Measurements from ENCODE around the gene KDM5B.
"Not testable (repeated sequence)": the region's sequence is repeated elsewhere in the genome, so short reads cannot be mapped to it uniquely, and the experiment has no call there.

The KDM5B gene

GRCh38 chr1:202742496-202742895, 65.7 kb downstream of the KDM5B start:
- Histone ChIP-seq H3K4me1 (ENCODE audit: control insufficient read depth, insufficient read depth, low read length) (peaks cover 17% of the 10 kb centered on the region), H3K4me3 (ENCODE audit: low read length) (no peak overlapping the region), H3K36me3 (ENCODE audit: control insufficient read depth, insufficient read depth, low read length, severe bottlenecking) (peaks cover 74% of the 10 kb centered on the region), H3K9ac (ENCODE audit: low read length) (no peak overlapping the region), H3K27me3 (replicated peaks; ENCODE audit: control insufficient read depth, insufficient read depth, low read length) (no peaks in the 10 kb centered on the region), H3K9me3 (ENCODE audit: control insufficient read depth, low read length) (no peaks in the 10 kb centered on the region)
- no peak for DNase-seq (ENCODE audit: low read depth)

DNA sequence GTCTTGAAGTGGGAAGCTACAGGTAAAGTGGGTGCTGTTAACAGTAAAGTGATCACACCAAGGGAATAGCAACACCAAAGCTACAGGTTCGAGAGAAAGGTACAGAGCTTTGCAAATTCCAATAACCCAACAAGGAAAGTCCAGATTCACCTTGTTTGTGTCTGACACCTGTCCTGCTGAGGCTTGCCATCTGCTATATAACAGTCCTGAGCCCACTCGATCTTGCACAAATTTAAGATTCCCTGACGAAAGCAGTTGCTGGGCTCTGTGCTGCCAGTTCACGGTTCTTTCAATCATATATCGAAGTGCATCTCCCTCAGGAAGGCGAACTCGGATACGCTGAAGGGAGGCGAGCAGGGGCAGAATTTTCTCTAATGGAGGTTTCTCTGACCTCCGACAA, 75.0 kb downstream of the KDM5B start:
- no peaks in the 10 kb centered on the region for H3K9me3 ChIP-seq (ENCODE audit: control insufficient read depth, low read length)
- no peaks in the 10 kb centered on the region for H3K4me1 ChIP-seq (ENCODE audit: control insufficient read depth, insufficient read depth, low read length)
- DNase-seq (ENCODE audit: low read depth), result no peak
- no peaks in the 10 kb centered on the region for H3K27me3 ChIP-seq (replicated peaks; ENCODE audit: control insufficient read depth, insufficient read depth, low read length)
- no peak overlapping the region for H3K9ac ChIP-seq (ENCODE audit: low read length)
- H3K4me3 ChIP-seq (ENCODE audit: low read length), result no peak overlapping the region
- peaks cover 97% of the 10 kb centered on the region for H3K36me3 ChIP-seq (ENCODE audit: control insufficient read depth, insufficient read depth, low read length, severe bottlenecking)

GRCh38 chr1:202728951-202729350, 79.3 kb downstream of the KDM5B start:
- peaks cover 85% of the 10 kb centered on the region for H3K36me3 ChIP-seq (ENCODE audit: control insufficient read depth, insufficient read depth, low read length, severe bottlenecking)
- DNase-seq (ENCODE audit: low read depth), result no peak
- H3K4me1 ChIP-seq (ENCODE audit: control insufficient read depth, insufficient read depth, low read length), result no peaks in the 10 kb centered on the region

GRCh38 chr1:202725526-202725925, 82.7 kb downstream of the KDM5B start:
- H3K9ac ChIP-seq (ENCODE audit: low read length), result no peak overlapping the region
- no peaks in the 10 kb centered on the region for H3K27me3 ChIP-seq (replicated peaks; ENCODE audit: control insufficient read depth, insufficient read depth, low read length)
- no peak for DNase-seq (ENCODE audit: low read depth)
- H3K4me3 ChIP-seq (ENCODE audit: low read length), result no peak overlapping the region
- peaks cover 7% of the 10 kb centered on the region for H3K4me1 ChIP-seq (ENCODE audit: control insufficient read depth, insufficient read depth, low read length)
- peaks cover 51% of the 10 kb centered on the region for H3K36me3 ChIP-seq (ENCODE audit: control insufficient read depth, insufficient read depth, low read length, severe bottlenecking)
- no peaks in the 10 kb centered on the region for H3K9me3 ChIP-seq (ENCODE audit: control insufficient read depth, low read length)

More at GRCh38 chr1:202728951-202729350, 79.3 kb downstream of the KDM5B start:
- H3K4me3 ChIP-seq (ENCODE audit: low read length), result no peak overlapping the region
- H3K27me3 ChIP-seq (replicated peaks; ENCODE audit: control insufficient read depth, insufficient read depth, low read length), result no peaks in the 10 kb centered on the region
- no peaks in the 10 kb centered on the region for H3K9me3 ChIP-seq (ENCODE audit: control insufficient read depth, low read length)
- H3K9ac ChIP-seq (ENCODE audit: low read length), result no peak overlapping the region

- DNase-seq (ENCODE audit: low read depth), result no peak
- H3K4me3 ChIP-seq (ENCODE audit: low read length), result no peak overlapping the region
Observed at GRCh38 chr1:202723708-202724107, 84.5 kb downstream of the KDM5B start.

GRCh38 chr1:202723046-202723445, 85.2 kb downstream of the KDM5B start:
- not testable (repeated sequence) for H3K4me1 ChIP-seq (ENCODE audit: control insufficient read depth, insufficient read depth, low read length); DNase-seq (ENCODE audit: low read depth)

More at GRCh38 chr1:202723708-202724107, 84.5 kb downstream of the KDM5B start:
- H3K27me3 ChIP-seq (replicated peaks; ENCODE audit: control insufficient read depth, insufficient read depth, low read length), result no peaks in the 10 kb centered on the region
- no peak overlapping the region for H3K9ac ChIP-seq (ENCODE audit: low read length)
- H3K36me3 ChIP-seq (ENCODE audit: control insufficient read depth, insufficient read depth, low read length, severe bottlenecking), result peaks cover 33% of the 10 kb centered on the region
- H3K9me3 ChIP-seq (ENCODE audit: control insufficient read depth, low read length), result no peaks in the 10 kb centered on the region
- H3K4me1 ChIP-seq (ENCODE audit: control insufficient read depth, insufficient read depth, low read length), result peaks cover 7% of the 10 kb centered on the region

GRCh38 chr1:202716654-202717053, 91.6 kb downstream of the KDM5B start:
- H3K4me1 ChIP-seq (ENCODE audit: control insufficient read depth, insufficient read depth, low read length), result no peaks in the 10 kb centered on the region
- H3K9ac ChIP-seq (ENCODE audit: low read length), result no peak overlapping the region
- H3K27me3 ChIP-seq (replicated peaks; ENCODE audit: control insufficient read depth, insufficient read depth, low read length), result peaks cover 30% of the 10 kb centered on the region
- H3K9me3 ChIP-seq (ENCODE audit: control insufficient read depth, low read length), result no peaks in the 10 kb centered on the region
- no peaks in the 10 kb centered on the region for H3K36me3 ChIP-seq (ENCODE audit: control insufficient read depth, insufficient read depth, low read length, severe bottlenecking)
- DNase-seq (ENCODE audit: low read depth), result no peak
- no peak overlapping the region for H3K4me3 ChIP-seq (ENCODE audit: low read length)

More at GRCh38 chr1:202723046-202723445, 85.2 kb downstream of the KDM5B start:
- not testable (repeated sequence) for H3K27me3 ChIP-seq (replicated peaks; ENCODE audit: control insufficient read depth, insufficient read depth, low read length); H3K9me3 ChIP-seq (ENCODE audit: control insufficient read depth, low read length); H3K4me3 ChIP-seq (ENCODE audit: low read length); H3K9ac ChIP-seq (ENCODE audit: low read length)
- H3K36me3 ChIP-seq (ENCODE audit: control insufficient read depth, insufficient read depth, low read length, severe bottlenecking), result peaks cover 26% of the 10 kb centered on the region

GRCh38 chr1:202714202-202714601, 94.0 kb downstream of the KDM5B start:
- not testable (repeated sequence) for DNase-seq (ENCODE audit: low read depth)
- H3K27me3 ChIP-seq (replicated peaks; ENCODE audit: control insufficient read depth, insufficient read depth, low read length), result peaks cover 52% of the 10 kb centered on the region

GRCh38 chr1:202713110-202713509, 95.1 kb downstream of the KDM5B start:
- Histone ChIP-seq H3K9ac (ENCODE audit: low read length) (no peak overlapping the region), H3K4me1 (ENCODE audit: control insufficient read depth, insufficient read depth, low read length) (peaks cover 10% of the 10 kb centered on the region), H3K4me3 (ENCODE audit: low read length) (no peak overlapping the region), H3K27me3 (replicated peaks; ENCODE audit: control insufficient read depth, insufficient read depth, low read length) (peaks cover 63% of the 10 kb centered on the region), H3K36me3 (ENCODE audit: control insufficient read depth, insufficient read depth, low read length, severe bottlenecking) (no peaks in the 10 kb centered on the region), H3K9me3 (ENCODE audit: control insufficient read depth, low read length) (no peaks in the 10 kb centered on the region)
- DNase-seq (ENCODE audit: low read depth), result peak; percentile 5

More at GRCh38 chr1:202714202-202714601, 94.0 kb downstream of the KDM5B start:
- not testable (repeated sequence) for H3K9ac ChIP-seq (ENCODE audit: low read length); H3K4me3 ChIP-seq (ENCODE audit: low read length); H3K9me3 ChIP-seq (ENCODE audit: control insufficient read depth, low read length); H3K36me3 ChIP-seq (ENCODE audit: control insufficient read depth, insufficient read depth, low read length, severe bottlenecking)
- peaks cover 10% of the 10 kb centered on the region for H3K4me1 ChIP-seq (ENCODE audit: control insufficient read depth, insufficient read depth, low read length)

GRCh38 chr1:202711949-202712635, 96.1 kb downstream of the KDM5B start:
- H3K4me3 ChIP-seq (ENCODE audit: low read length), result no peak overlapping the region
- no peak for DNase-seq (ENCODE audit: low read depth)
- no peaks in the 10 kb centered on the region for H3K9me3 ChIP-seq (ENCODE audit: control insufficient read depth, low read length)
- H3K4me1 ChIP-seq (ENCODE audit: control insufficient read depth, insufficient read depth, low read length), result peaks cover 10% of the 10 kb centered on the region
- no peaks in the 10 kb centered on the region for H3K36me3 ChIP-seq (ENCODE audit: control insufficient read depth, insufficient read depth, low read length, severe bottlenecking)
- no peak overlapping the region for H3K9ac ChIP-seq (ENCODE audit: low read length)
- peaks cover 71% of the 10 kb centered on the region for H3K27me3 ChIP-seq (replicated peaks; ENCODE audit: control insufficient read depth, insufficient read depth, low read length)

- peak within 1 kb of the TSS; percentile 67 for H3K4me3 ChIP-seq (ENCODE audit: low read length)
- no peaks in the 10 kb centered on the region for H3K36me3 ChIP-seq (ENCODE audit: control insufficient read depth, insufficient read depth, low read length, severe bottlenecking)
- peaks cover 10% of the 10 kb centered on the region for H3K4me1 ChIP-seq (ENCODE audit: control insufficient read depth, insufficient read depth, low read length)
- DNase-seq (ENCODE audit: low read depth), result peak; percentile 54
- peaks cover 79% of the 10 kb centered on the region for H3K27me3 ChIP-seq (replicated peaks; ENCODE audit: control insufficient read depth, insufficient read depth, low read length)
- H3K9me3 ChIP-seq (ENCODE audit: control insufficient read depth, low read length), result no peaks in the 10 kb centered on the region
- no peak within 1 kb of the TSS for H3K9ac ChIP-seq (ENCODE audit: low read length)
Observed at GRCh38 chr1:202710070-202711045, 97.9 kb downstream of the KDM5B start, which contains the start of gene SYT2. SYT2 (minus strand) TSS chr1:202710454; CDS start chr1:202605772, 104,682 bp downstream.

Measured in adipocyte (in vitro differentiated cells).